GM12878 (cell line): ENCODE data around the gene SH2B3. TPM values are rescaled to one million over a fixed set of nuclear protein-coding genes. Genes with fewer than 3 reads are reported as not detected.
A peak's percentile ranks its signal among the peaks of the same experiment; 100 is the strongest.

Source experiments
- ATAC-seq: fragments of 200-7000 bp; cut with Tn5 transposase; 3 replicates; pipeline ENCODE4 v1.9.1; 2020; ENCODE audit warnings: mild to moderate bottlenecking, moderate library complexity
- BruUV-seq: library from RNA; stranded (reverse); fragments of 400-500 nt; replicated peaks from 2 replicates; lab custom pipeline; 2021; lab: Mats Ljungman, UMichigan
- CTCF ChIA-PET: fragments of 300-600 bp; sonication (Branson Sonifier 250); formaldehyde crosslinking; extraction: SDS; loops from one replicate; lab custom pipeline; 2021; ENCODE audit warnings: inconsistent platforms; lab: Yijun Ruan, JAX
- POLR2A ChIA-PET: fragments of 350-600 bp; formaldehyde crosslinking; extraction: SDS; loops from one replicate; lab custom pipeline; 2021; ENCODE audit warnings: inconsistent platforms; lab: Charles Lee
- RAD21 ChIA-PET: fragments of 300-600 bp; sonication (Branson Sonifier 250); formaldehyde crosslinking; loops from one replicate; lab custom pipeline; 2023; ENCODE audit warnings: antibody characterized with exemption; ENCODE audit not compliant: unreplicated experiment; lab: Charles Lee
- SMC1A ChIA-PET: fragments of 300-600 bp; sonication (Branson Sonifier 250); formaldehyde crosslinking; loops from one replicate; lab custom pipeline; 2023; ENCODE audit not compliant: unreplicated experiment, uncharacterized antibody; lab: Charles Lee
- DNase-seq: peaks from one replicate; pipeline ENCODE4 v3.0.0-alpha.2; 2011; ENCODE audit warnings: low read depth, low spot score
- FAIRE-seq: peaks from 3 replicates; lab custom pipeline; 2011; peaks lifted over from hg19 to GRCh38; lab: Jason Lieb, UNC
- H2AFZ ChIP-seq: 2 replicates; pipeline ENCODE4 v1.6.0; 2011; ENCODE audit warnings: low read depth, low read length, control low read depth; ENCODE audit not compliant: control insufficient read depth
- H3K27ac ChIP-seq: 2 replicates; pipeline ENCODE4 v1.5.1; 2011; ENCODE audit warnings: control low read depth; ENCODE audit not compliant: control insufficient read depth, insufficient read depth
- H3K27me3 ChIP-seq, 2 experiments: replicated peaks in 1 of 2; 2 replicates each; pipeline versions ENCODE4 v1.6.0 to v1.6.1; 2011; ENCODE audit warnings: low read length in 1 of 2; ENCODE audit not compliant: control insufficient read depth in 2 of 2, insufficient read depth in 2 of 2
- H3K36me3 ChIP-seq, 2 experiments: 2 replicates each; pipeline ENCODE4 v1.5.1; 2011; ENCODE audit warnings: low read length in 1 of 2; ENCODE audit not compliant: control insufficient read depth in 2 of 2, insufficient read depth in 2 of 2
- H3K4me1 ChIP-seq: 2 replicates; pipeline ENCODE4 v1.6.1; 2011; ENCODE audit warnings: mild to moderate bottlenecking, low read length, moderate library complexity, mixed read lengths; ENCODE audit not compliant: control insufficient read depth, insufficient read depth
- H3K4me2 ChIP-seq: 2 replicates; pipeline ENCODE4 v1.6.0; 2011; ENCODE audit warnings: control low read depth; ENCODE audit not compliant: control insufficient read depth, insufficient read depth
- H3K4me3 ChIP-seq: fragments of 200-600 bp; sonication (generic); 2 replicates; pipeline ENCODE4 v1.5.1; 2016
- H3K79me2 ChIP-seq: 2 replicates; pipeline ENCODE4 v1.6.0; 2011; ENCODE audit warnings: low read length; ENCODE audit not compliant: control insufficient read depth, insufficient read depth
- H3K9ac ChIP-seq: 2 replicates; pipeline ENCODE4 v1.8.0; 2011; ENCODE audit warnings: low read length, control low read depth, mixed read lengths; ENCODE audit not compliant: control insufficient read depth, insufficient read depth
- H3K9me3 ChIP-seq: replicated peaks from 3 replicates; pipeline ENCODE4 v1.5.1; 2011; ENCODE audit warnings: mild to moderate bottlenecking, low read length; ENCODE audit not compliant: control insufficient read depth, insufficient read depth
- H4K20me1 ChIP-seq: 2 replicates; pipeline ENCODE4 v1.6.0; 2011; ENCODE audit not compliant: control insufficient read depth, insufficient read depth
- GABPA ChIP-seq: IDR thresholded peaks from 2 replicates; pipeline ENCODE4 v1.6.1; 2014; ENCODE audit warnings: antibody characterized with exemption, low read depth, mild to moderate bottlenecking, inconsistent platforms
- POLR2AphosphoS5 ChIP-seq: IDR thresholded peaks from 2 replicates; pipeline ENCODE4 v1.6.1; 2011; ENCODE audit warnings: mild to moderate bottlenecking, low read length, inconsistent platforms
- SMAD1 ChIP-seq: fragments of 450-650 bp; IDR thresholded peaks from 2 replicates; pipeline ENCODE4 v1.6.1; 2018; ENCODE audit warnings: mild to moderate bottlenecking, low read depth; ENCODE audit not compliant: partially characterized antibody
- SP1 ChIP-seq: IDR thresholded peaks from one replicate; pipeline ENCODE4 v1.6.1; 2011; ENCODE audit warnings: low read depth, low read length
- SPI1 ChIP-seq: IDR thresholded peaks from 2 replicates; pipeline ENCODE4 v1.6.1; 2011; ENCODE audit warnings: low read depth, mild to moderate bottlenecking, low read length, moderate library complexity, borderline replicate concordance; ENCODE audit not compliant: insufficient read depth
- TCF12 ChIP-seq: IDR thresholded peaks from 2 replicates; pipeline ENCODE4 v1.6.1; 2011; ENCODE audit warnings: low read depth, mild to moderate bottlenecking, low read length
- ZZZ3 ChIP-seq: IDR thresholded peaks from 2 replicates; pipeline ENCODE4 v1.6.1; 2011; ENCODE audit warnings: low read depth; ENCODE audit not compliant: control insufficient read depth, insufficient read length
- WGBS: methylation state at CpG from one replicate; pipeline ENCODE4 v1.1.6; 2016; ENCODE audit warnings: low lambda C conversion rate; ENCODE audit not compliant: insufficient replicate concordance, insufficient coverage; ENCODE audit errors: missing lambda C conversion rate; 5-methylcytosine and 5-hydroxymethylcytosine counted together
- in situ Hi-C: fragments of 300-500 bp; cut with MboI; formaldehyde crosslinking; loops from 9 replicates; pipeline ENCODE4 v1.14.3; 2018; ENCODE audit warnings: mixed read lengths
- intact Hi-C: fragments of 100-400 bp; cut with micrococcal nuclease; formaldehyde crosslinking; loops from one replicate; pipeline ENCODE4 v1.14.2; 2022; ENCODE audit not compliant: unreplicated experiment
- polyA plus RNA-seq, 11 experiments: library from polyadenylated mRNA; depleted of rRNA in 4 of 11; unstranded in 6 of 11; stranded (reverse) in 5 of 11; fragments of >200 nt; fragmentation: Nextera tagmentation in 4 of 11; fragmentation: Illumina TruSeq in 1 of 11; extraction: Ambion mirVana in 4 of 11; extraction: Trizol in 1 of 11; gene quantifications; 1 replicate in 1 of 11; 2 replicates in 10 of 11; pipeline versions ENCODE4 v1.2.1 to v1.2.3, GENCODE V29; 2011 to 2016; ENCODE audit warnings: inconsistent platforms in 2 of 11, missing spikeins in 2 of 11, low read depth in 1 of 11
- total RNA-seq, 4 experiments: library from RNA; depleted of rRNA in 3 of 4; stranded (reverse); fragments of >200 nt in 3 of 4; fragmentation: Illumina TruSeq in 1 of 4; extraction: Trizol in 1 of 4; gene quantifications; 2 replicates each; pipeline versions ENCODE4 v1.2.1 to v1.2.3, GENCODE V29; 2013 to 2021

Gene SH2B3
- total and polyA plus RNA-seq, 10 of the 15 experiments (the other 5 are each of a cell fraction or from before 2014, with no cell fraction given): 5.8 to 46.4 (median 23.3) TPM

DNA sequence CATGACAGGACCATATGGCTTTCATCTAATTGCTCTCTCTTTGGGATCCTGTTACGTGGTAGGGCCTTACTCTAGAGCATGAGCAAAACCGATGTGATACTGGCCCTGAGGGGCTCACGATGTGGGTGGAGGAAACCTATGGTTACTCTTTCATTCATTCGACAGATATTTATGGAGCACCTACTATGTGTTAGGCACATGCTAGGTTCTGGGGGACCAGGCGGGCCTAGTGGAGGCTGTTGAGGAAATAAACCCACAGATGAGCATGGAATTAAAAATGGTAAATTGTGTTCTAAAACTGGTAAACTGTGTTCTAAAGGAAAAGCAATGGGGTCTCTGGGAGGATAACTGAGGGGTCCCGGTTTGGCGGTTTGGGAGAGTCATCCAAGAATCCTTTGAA is 14.8 kb downstream of the SH2B3 start:
- Histone ChIP-seq H3K36me3 (peaks cover 20 to 21% of the 10 kb centered on the region in 2 experiments), H3K27ac (no peak overlapping the region), H3K9me3 (no peaks in the 10 kb centered on the region), H3K4me1 (peaks cover 12% of the 10 kb centered on the region), H3K4me3 (no peak overlapping the region), H4K20me1 (peaks cover 7% of the 10 kb centered on the region; the same call in 1 of the 2 replicates), H3K27me3 (no peaks in the 10 kb centered on the region), H3K4me2 (no peak overlapping the region), H3K9ac (no peak overlapping the region), H3K79me2 (peaks cover 46% of the 10 kb centered on the region), H2AFZ (no peak overlapping the region)
- RAD21 ChIA-PET: interaction anchor here (0.7 kb wide), 1 partner anchor 9 kb away, joined by 3 read pairs; no protein-coding TSS in a partner anchor
- 83% methylated on average over 7 of the region's 7 CpGs for WGBS
- FAIRE-seq (no peak), ATAC-seq (no peak), DNase-seq (no peak)
- in situ Hi-C loops: no loop called here
- no peak for TF ChIP-seq GABPA
- TF ChIP-seq SMAD1: no peak
- no peak for TF ChIP-seq SP1
- TF ChIP-seq SPI1: no peak
- no peak for TF ChIP-seq ZZZ3
- BruUV-seq: no TSS peak
- POLR2A ChIA-PET: interaction anchor here (0.7 to 1.0 kb wide), 3 partner anchors 8 to 525 kb away, joined by 3 to 5 read pairs (median 4); no protein-coding TSS in a partner anchor
- CTCF ChIA-PET: interaction anchor here (2.0 kb wide), 1 partner anchor 31 kb away, joined by 6 read pairs; no protein-coding TSS in a partner anchor
- SMC1A ChIA-PET: interaction anchor here (0.8 kb wide), 1 partner anchor 30 kb away, joined by 3 read pairs; no protein-coding TSS in a partner anchor
- intact Hi-C loops: no loop called here

DNA sequence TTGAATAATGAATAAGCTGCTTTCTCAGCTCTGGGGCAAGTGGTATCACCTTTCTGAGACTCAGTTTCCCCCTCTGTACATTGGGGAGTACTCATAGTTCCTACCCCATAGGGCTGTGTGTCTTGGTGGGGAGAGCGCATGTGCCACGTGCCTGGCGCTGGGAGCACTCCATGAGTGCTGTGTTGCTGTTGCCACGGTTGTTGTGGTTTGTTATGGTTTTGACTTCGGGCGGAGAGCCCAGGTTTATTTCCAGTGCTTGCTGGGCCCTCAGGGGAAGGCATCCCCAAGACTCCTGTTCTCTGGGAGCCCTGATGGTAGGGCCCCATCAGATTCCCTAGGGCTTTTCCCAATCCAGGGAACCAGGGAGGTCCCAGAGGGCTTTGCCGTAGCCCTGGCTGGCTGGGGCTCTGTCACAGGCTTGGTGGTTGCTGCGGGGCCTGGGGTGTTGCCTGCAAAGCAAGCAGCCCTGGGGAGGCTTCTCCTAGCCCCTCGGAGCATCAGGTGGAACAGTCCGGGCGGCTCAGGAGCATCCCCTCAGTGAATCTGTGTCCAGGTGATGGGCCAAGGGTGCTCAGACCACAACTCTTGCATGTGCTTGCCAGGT is 18.6 kb downstream of the SH2B3 start:
- intact Hi-C loops: no loop called here
- no TSS peak for BruUV-seq
- TF ChIP-seq TCF12: no peak
- peak; percentile 38; the same call in 1 of the 2 replicates for TF ChIP-seq POLR2AphosphoS5
- TF ChIP-seq, all 136 proteins: peak for 1
- Histone ChIP-seq H3K9ac (no peak overlapping the region), H3K9me3 (no peaks in the 10 kb centered on the region), H3K4me2 (no peak overlapping the region), H3K27ac (no peak overlapping the region), H3K4me1 (peaks cover 36% of the 10 kb centered on the region), H3K36me3 (peaks cover 17 to 25% of the 10 kb centered on the region in 2 experiments), H2AFZ (no peak overlapping the region), H3K27me3 (no peaks in the 10 kb centered on the region), H3K4me3 (no peak overlapping the region), H4K20me1 (peaks cover 7% of the 10 kb centered on the region; the same call in 1 of the 2 replicates), H3K79me2 (peaks cover 57% of the 10 kb centered on the region)
- FAIRE-seq (no peak), ATAC-seq (no peak), DNase-seq (no peak)
- in situ Hi-C loops: no loop called here
- WGBS: 87% methylated on average over 11 of the region's 11 CpGs
- ChIA-PET RAD21 (interaction anchor here (2.1 kb wide), 1 partner anchor 28 kb away, joined by 5 read pairs; no protein-coding TSS in a partner anchor), SMC1A (interaction anchor here (0.6 to 3.1 kb wide), 3 partner anchors 12 to 249 kb away, joined by 3 to 14 read pairs (median 7); no protein-coding TSS in a partner anchor), CTCF (interaction anchor here (0.7 to 10.2 kb wide), 3 partner anchors 12 to 22 kb away, joined by 3 to 160 read pairs (median 5); no protein-coding TSS in a partner anchor), POLR2A (interaction anchor here (1.7 to 12.0 kb wide), 2 partner anchors 15 to 27 kb away, joined by 4 to 188 read pairs; partner anchors contain the start of gene SH2B3)
